GM19025 (cell line): ENCODE data around the gene CNTNAP4.

Experiments used
- ATAC-seq: cut with Tn5 transposase; IDR thresholded peaks from one replicate; pipeline ENCODE4 v1.9.1; 2021; ENCODE audit warnings: mild to moderate bottlenecking, low read depth, moderate library complexity; ENCODE audit not compliant: unreplicated experiment

Gene CNTNAP4

GRCh38 chr16:76303637-76304314, 26.6 kb downstream of the CNTNAP4 start:
- no peak for ATAC-seq

- ATAC-seq = no peak
Observed at GRCh38 chr16:76309639-76310335, 32.6 kb downstream of the CNTNAP4 start.

DNA sequence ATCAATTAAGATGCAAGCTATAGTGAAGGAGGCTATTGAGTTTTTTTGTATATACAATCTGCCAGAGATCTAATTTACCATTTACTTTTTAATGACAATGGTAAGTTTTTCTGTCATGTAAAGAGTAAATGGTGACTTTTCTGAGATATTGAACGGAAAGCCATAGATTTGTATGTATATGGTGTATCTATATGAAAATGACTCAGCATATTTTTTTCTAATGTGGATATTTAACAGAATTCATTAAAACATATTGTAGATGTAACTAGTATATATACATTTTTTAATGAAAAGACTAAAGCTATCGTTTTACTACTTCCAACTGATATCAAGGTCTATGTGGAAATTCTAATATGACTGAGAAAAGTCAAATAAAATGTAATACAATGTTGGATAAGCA, 34.1 kb downstream of the CNTNAP4 start:
- ATAC-seq = no peak

DNA sequence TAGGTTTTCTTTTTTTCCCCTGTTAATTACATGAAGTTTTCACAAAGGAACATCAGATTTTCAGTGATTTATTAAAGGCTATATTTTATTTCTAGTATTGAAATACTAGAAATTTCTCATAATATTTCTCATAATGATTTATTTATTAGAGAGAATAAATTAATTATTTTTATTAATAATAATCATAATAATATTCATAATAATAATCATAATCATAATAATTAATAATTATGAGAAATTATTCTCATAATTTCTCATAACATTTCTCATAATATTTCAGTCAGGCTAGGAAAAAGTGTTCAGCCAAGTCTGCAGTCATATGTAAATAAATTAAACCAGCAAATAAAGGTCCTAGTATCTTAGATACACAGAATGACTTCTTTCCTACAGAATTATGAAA, 41.4 kb downstream of the CNTNAP4 start:
- no peak for ATAC-seq

DNA sequence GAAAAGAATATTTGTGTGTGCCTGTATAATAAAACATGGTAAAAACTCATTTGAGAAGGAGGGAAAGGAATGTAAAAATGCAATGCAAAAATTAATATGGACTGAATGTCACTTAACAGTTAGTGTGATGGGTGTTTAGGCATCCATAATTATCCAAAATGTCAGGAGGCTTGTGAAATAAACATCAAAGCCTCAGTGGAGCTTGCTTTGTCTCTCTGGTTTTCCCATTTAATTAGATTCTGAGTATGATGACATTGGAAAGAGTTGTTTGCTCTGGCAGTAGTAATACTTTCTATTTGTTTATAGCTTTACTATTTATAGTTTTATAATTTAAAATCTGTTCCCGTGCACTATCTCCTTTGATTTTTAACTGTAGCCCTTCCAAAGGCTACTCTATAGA, 51.9 kb downstream of the CNTNAP4 start:
- ATAC-seq = no peak

GRCh38 chr16:76335180-76335974, 58.2 kb downstream of the CNTNAP4 start:
- no peak for ATAC-seq

- no peak for ATAC-seq
Observed at GRCh38 chr16:76336112-76336511, 58.9 kb downstream of the CNTNAP4 start.

DNA sequence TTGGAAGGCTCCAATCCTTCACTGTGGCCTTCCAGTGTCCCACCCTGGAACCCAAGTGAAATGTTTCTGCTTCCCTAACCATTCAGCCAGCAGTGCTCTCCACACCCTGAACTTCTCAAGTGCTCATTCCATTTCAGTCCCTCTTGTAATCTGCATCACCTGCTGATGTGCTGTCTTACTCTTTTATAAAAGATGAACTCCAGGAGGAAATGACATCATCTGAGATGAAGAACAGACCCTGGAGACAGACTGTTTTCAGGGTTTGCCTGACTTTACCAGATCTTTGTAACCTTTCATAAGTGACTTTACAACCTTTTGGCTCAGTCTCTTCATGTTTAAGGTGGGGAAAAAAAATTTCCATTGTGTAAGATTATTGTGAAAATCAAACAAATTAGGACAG, 61.3 kb downstream of the CNTNAP4 start:
- no peak for ATAC-seq

- ATAC-seq = no peak
Observed at GRCh38 chr16:76343769-76344168, 66.6 kb downstream of the CNTNAP4 start.

- ATAC-seq = no peak
Observed at GRCh38 chr16:76345163-76345661, 68.0 kb downstream of the CNTNAP4 start.

GRCh38 chr16:76346210-76346609, 69.0 kb downstream of the CNTNAP4 start:
- no peak for ATAC-seq

DNA sequence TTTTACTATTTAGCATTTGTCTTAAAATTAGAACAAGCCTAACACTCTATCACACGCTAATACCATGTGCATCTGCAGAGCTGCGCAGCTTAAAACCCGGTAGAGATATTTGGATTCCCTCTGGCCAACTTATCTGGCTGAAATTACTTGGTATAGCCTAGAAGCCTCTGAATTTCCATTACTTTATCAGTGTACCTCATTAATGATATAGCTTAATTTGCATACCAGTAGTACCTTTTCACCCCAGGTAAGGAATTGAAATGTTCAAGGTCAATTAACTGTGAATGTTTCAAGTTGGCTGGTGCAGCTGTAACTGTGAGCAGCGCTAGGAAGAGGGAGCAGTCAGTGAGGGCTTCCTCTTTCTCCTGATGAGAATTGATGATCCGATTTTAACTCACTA, 74.2 kb downstream of the CNTNAP4 start:
- no peak for ATAC-seq

- ATAC-seq = no peak
Observed at GRCh38 chr16:76360404-76360803, 83.2 kb downstream of the CNTNAP4 start.

DNA sequence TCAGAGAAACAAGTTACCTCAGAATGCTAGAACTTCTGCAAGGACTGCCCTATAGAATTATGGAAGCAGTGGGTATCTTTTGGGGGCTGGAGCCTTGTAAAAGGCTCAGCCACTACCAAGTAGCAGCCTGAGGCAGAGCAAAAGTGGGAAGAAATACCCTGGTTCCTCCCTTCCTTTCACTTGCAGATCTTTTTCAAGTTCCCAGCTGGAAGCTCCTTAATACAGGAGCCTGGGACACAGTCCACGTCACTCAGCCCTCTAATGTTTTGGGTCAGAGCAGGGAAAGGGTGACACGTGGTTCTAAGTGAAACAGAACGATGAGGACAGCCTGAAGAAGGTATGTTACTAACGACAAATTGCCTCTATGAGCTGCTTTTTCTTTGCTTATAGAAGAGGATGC, 93.1 kb downstream of the CNTNAP4 start:
- ATAC-seq = no peak

GRCh38 chr16:76371441-76371840, 94.2 kb downstream of the CNTNAP4 start:
- no peak for ATAC-seq

- ATAC-seq = no peak
Observed at GRCh38 chr16:76373998-76374397, 96.8 kb downstream of the CNTNAP4 start.

- ATAC-seq = no peak
Observed at GRCh38 chr16:76376988-76377387, 99.8 kb downstream of the CNTNAP4 start.

DNA sequence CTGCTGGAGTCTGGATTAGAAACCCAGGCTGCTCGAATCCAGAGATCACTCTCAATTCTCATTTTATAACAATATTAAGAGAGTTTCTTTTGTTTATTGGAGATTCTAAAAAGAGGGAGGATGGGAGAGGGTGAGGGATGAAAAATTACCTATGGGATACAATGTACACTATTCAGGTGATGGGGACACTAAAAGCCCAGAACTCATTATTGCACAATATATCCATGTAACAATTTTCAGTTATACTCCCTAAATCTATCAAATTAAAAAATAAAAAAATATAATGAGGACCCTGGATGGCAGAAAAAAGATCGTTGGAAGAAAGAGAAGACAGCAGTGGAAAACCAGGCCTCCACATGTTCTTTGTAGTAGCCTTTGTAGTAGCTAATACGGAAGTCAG, 100.8 kb downstream of the CNTNAP4 start:
- no peak for ATAC-seq

DNA sequence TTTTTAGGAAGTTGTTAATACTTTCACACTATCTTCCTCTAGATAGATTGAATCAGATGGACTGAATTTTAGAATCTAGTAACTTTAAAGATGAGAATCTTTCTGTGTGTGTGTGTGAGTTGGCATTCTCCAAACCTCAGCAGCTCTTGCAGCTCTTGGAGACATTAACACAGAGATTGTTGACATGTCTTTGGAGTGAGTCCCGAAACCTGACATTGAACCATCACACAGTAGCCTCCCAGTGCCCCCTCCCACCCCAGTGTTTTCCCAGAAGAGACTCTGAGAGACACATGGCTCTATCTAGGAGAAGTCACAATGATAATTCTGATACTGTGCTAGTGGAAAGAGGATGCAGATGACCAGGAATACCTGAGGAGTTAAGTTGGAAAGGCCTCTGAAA, 103.9 kb downstream of the CNTNAP4 start:
- no peak for ATAC-seq

DNA sequence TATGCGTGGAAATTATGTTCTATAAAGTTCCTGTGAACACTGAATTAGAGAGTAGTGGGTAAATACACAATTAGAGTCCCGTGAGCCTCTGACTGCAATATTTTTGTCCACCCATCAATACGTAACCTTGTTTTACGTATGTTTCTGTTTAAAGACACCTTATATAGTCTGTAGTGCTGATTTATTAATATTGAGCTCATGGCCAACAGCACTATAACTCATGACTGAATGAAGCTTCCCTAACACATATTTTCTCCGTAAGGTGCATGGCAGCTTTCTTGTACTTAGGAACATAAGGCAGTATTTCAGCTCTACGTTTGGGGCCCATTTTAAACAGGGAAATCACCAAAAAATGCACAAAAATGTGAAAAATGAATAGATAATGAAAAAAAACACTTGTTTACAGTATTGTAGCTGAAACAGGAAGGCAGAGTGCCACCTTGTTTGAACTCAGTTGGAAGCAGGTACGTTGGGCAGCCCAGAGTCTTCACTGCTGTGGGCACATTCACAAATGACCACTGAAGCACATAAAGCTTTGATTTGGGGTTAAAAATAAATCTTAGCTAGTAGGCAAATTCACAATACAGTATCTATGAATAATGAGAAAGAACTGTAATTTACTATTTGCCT, 108.5 kb downstream of the CNTNAP4 start:
- no peak for ATAC-seq

DNA sequence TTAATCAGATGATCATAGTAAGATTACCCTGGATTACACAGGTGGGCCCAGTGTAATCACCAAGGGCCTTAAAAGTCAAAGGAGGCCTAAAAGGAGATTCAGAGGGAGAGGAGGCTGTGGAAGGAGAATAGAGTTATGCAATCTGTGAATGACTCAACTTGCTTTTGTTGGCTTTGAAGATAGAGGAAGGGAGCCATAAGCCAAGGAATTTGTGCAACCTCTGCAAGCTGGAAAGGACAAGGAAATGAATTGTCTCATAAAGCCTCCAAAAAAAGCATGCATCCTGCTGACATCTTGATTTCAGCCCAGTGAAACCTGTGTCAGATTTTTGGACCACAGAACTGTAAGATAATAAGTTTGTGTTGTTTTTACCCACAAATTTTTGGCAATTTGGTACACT, 109.6 kb downstream of the CNTNAP4 start:
- ATAC-seq = no peak
